ENCODE results near the gene NSD2.
A peak's percentile ranks its signal among the peaks of the same experiment; 100 is the strongest.

Gene NSD2

DNA sequence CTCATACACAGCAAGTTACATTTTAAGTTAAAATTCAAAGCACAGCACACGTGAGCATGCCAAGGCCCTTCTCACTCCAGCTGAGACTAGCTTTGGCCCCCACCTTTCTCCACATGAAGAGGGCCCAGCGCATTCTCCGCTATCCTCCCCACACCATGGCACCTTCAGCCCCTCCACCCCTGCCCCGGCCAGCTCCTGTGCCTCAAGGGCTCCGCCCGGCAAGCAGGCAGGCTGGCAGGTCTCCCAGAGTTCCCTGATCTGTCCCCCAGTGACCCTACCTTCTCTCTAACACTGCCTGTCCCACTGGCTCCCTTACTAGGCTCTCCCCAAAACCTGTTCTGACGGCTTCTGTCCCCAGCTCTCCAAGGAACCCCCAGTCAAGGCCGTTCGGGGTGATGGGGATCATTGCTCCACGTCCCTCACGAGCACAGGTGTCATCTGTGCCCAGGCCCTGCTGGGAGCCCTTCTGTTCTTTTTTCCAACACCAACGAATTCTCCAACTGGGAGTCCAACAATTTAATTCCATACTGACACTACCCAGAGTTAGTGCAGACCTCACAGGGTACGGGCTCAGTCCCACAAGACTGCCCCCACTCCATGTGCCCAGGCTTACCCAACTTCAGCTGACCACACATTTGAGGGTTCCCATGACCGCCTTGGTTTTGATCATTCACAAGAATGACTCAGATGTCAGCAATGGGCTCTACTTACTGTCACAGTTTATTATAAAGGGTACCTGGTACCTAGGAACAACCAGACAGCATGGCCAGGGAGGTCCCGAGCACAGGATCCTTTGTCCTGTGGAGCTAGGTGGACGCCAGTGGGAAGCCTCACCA, 19.4 kb upstream of the NSD2 start:
- ChIA-PET POLR2A (no interaction called here), CTCF (interaction anchor here (1.2 to 2.4 kb wide), 3 partner anchors 9 to 103 kb away, joined by 3 to 15 read pairs (median 6); no protein-coding TSS in a partner anchor)
- Histone ChIP-seq H3K4me3 (ENCODE audit: control insufficient read depth in 1 of 7, extremely low read depth in 1 of 7, insufficient read depth in 4 of 7, low read depth in 2 of 7, low read length in 6 of 7) (no peak overlapping the region), H3K36me3 (ENCODE audit: control insufficient read depth in 4 of 4, insufficient read depth in 4 of 4, low read length in 3 of 4) (peaks cover 0 to 27% (median 8%) of the 10 kb centered on the region in 4 experiments), H3K9me3 (ENCODE audit: control extremely low read depth in 1 of 5, control insufficient read depth in 4 of 5, insufficient read depth in 2 of 5, low read depth in 1 of 5, low read length in 4 of 5) (no peaks in the 10 kb centered on the region), H3K4me1 (ENCODE audit: control extremely low read depth in 1 of 4, control insufficient read depth in 4 of 4, insufficient read depth in 4 of 4, low read length in 3 of 4) (peaks cover 0 to 14% (median 10%) of the 10 kb centered on the region in 4 experiments), H3K27ac (ENCODE audit: insufficient read depth in 1 of 2, low read depth in 1 of 2, low read length in 2 of 2, poor library complexity in 1 of 2, severe bottlenecking in 2 of 2) (no peak overlapping the region), H3K27me3 (replicated peaks in 2 of 5; ENCODE audit: control insufficient read depth in 4 of 5, insufficient read depth in 5 of 5, low read length in 4 of 5) (no peaks in the 10 kb centered on the region)
- no peak for DNase-seq
- 100% methylated on average over 13 of the region's 16 CpGs for WGBS (ENCODE audit: insufficient coverage)

DNA sequence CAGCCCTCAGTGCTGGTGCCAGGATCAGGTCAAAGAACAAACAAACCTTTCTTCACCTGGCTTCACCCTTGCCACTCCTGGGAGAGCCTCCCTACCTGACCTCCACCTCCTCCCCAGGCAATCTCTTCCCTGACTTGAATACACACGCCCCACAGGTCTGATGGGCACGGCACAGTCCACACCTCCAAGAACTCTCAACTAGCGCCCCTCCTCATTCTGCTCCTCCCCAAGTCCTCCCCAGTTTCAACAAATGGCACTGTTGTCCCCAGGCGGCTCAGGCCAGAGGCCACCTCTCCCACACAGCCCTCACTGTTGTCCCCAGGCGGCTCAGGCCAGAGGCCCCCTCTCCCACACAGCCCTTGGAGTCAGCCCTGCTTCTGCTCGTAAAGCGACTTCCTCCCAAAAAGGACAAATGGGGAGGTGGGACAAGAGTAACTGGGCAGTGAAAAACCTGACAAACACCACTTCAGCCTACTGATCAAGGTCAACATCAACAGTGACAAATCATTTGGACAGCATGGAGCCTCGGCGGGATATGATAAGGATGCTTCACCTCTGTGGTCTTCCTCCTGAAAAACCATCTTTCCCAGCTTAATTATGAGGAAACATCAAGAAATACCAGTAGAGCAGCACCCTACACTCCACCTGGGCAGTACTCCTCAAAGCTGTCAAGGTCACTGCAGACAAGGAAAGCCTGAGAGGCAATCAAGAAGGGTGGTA, 18.1 kb upstream of the NSD2 start:
- Histone ChIP-seq H3K9me3 (ENCODE audit: control extremely low read depth in 1 of 5, control insufficient read depth in 4 of 5, insufficient read depth in 2 of 5, low read depth in 1 of 5, low read length in 4 of 5) (no peaks in the 10 kb centered on the region), H3K27ac (ENCODE audit: insufficient read depth in 1 of 2, low read depth in 1 of 2, low read length in 2 of 2, poor library complexity in 1 of 2, severe bottlenecking in 2 of 2) (no peak overlapping the region), H3K36me3 (ENCODE audit: control insufficient read depth in 4 of 4, insufficient read depth in 4 of 4, low read length in 3 of 4) (peaks cover 0 to 20% (median 5%) of the 10 kb centered on the region in 4 experiments), H3K27me3 (replicated peaks in 2 of 5; ENCODE audit: control insufficient read depth in 4 of 5, insufficient read depth in 5 of 5, low read length in 4 of 5) (no peaks in the 10 kb centered on the region), H3K4me3 (ENCODE audit: control insufficient read depth in 1 of 7, extremely low read depth in 1 of 7, insufficient read depth in 4 of 7, low read depth in 2 of 7, low read length in 6 of 7) (no peak overlapping the region), H3K4me1 (ENCODE audit: control extremely low read depth in 1 of 4, control insufficient read depth in 4 of 4, insufficient read depth in 4 of 4, low read length in 3 of 4) (peaks cover 0 to 24% (median 20%) of the 10 kb centered on the region in 4 experiments)
- CTCF ChIA-PET: interaction anchor here (1.0 to 2.1 kb wide), 3 partner anchors 10 to 105 kb away, joined by 3 to 6 read pairs (median 3); no protein-coding TSS in a partner anchor
- no peak for DNase-seq
- POLR2A ChIA-PET: no interaction called here
- WGBS (ENCODE audit: insufficient coverage): 96% methylated on average over 7 of the region's 9 CpGs

DNA sequence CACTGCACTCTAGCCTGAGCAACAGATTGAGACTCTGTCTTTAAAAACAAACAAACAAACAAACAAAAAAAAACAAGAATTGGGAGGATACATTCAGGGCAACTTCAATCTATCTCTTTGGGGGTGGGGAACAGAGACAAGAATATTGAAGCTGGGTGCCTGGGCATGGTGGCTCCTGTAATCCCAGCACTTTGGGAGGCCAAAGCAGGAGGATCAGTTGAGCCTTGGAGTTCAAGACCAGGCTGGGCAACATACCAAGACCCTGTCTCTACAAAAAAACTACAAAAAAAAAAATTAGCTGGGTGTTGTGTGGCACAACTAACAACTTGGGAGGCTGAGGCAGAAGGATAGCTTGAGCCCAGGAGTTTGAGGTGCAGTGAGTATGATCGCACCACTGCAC, 16.4 kb upstream of the NSD2 start:
- H3K4me1 ChIP-seq (ENCODE audit: control extremely low read depth in 1 of 4, control insufficient read depth in 4 of 4, insufficient read depth in 4 of 4, low read length in 3 of 4): peaks cover 0 to 24% (median 20%) of the 10 kb centered on the region in 4 experiments
- H3K36me3 ChIP-seq (ENCODE audit: control insufficient read depth in 4 of 4, insufficient read depth in 4 of 4, low read length in 3 of 4): peaks cover 0 to 15% (median 1%) of the 10 kb centered on the region in 4 experiments
- CTCF ChIA-PET: interaction anchor here (0.6 to 5.3 kb wide), 3 partner anchors 45 to 690 kb away, joined by 3 to 39 read pairs (median 3); no protein-coding TSS in a partner anchor
- POLR2A ChIA-PET: interaction anchor here (0.6 kb wide), 1 partner anchor 28 kb away, joined by 3 read pairs; no protein-coding TSS in a partner anchor
- H3K27me3 ChIP-seq (replicated peaks in 2 of 5; ENCODE audit: control insufficient read depth in 4 of 5, insufficient read depth in 5 of 5, low read length in 4 of 5): no peaks in the 10 kb centered on the region
- H3K27ac ChIP-seq (ENCODE audit: insufficient read depth in 1 of 2, low read depth in 1 of 2, low read length in 2 of 2, poor library complexity in 1 of 2, severe bottlenecking in 2 of 2): peak overlapping the region in 1 of 2 experiments; percentile 79
- H3K4me3 ChIP-seq (ENCODE audit: control insufficient read depth in 1 of 7, extremely low read depth in 1 of 7, insufficient read depth in 4 of 7, low read depth in 2 of 7, low read length in 6 of 7): peak overlapping the region in 6 of 7 experiments; percentile 80 to 96 (median 87)
- no peaks in the 10 kb centered on the region for H3K9me3 ChIP-seq (ENCODE audit: control extremely low read depth in 1 of 5, control insufficient read depth in 4 of 5, insufficient read depth in 2 of 5, low read depth in 1 of 5, low read length in 4 of 5)
- DNase-seq: no peak
- WGBS (ENCODE audit: insufficient coverage): 80% methylated on average over 1 of the region's 1 CpG

DNA sequence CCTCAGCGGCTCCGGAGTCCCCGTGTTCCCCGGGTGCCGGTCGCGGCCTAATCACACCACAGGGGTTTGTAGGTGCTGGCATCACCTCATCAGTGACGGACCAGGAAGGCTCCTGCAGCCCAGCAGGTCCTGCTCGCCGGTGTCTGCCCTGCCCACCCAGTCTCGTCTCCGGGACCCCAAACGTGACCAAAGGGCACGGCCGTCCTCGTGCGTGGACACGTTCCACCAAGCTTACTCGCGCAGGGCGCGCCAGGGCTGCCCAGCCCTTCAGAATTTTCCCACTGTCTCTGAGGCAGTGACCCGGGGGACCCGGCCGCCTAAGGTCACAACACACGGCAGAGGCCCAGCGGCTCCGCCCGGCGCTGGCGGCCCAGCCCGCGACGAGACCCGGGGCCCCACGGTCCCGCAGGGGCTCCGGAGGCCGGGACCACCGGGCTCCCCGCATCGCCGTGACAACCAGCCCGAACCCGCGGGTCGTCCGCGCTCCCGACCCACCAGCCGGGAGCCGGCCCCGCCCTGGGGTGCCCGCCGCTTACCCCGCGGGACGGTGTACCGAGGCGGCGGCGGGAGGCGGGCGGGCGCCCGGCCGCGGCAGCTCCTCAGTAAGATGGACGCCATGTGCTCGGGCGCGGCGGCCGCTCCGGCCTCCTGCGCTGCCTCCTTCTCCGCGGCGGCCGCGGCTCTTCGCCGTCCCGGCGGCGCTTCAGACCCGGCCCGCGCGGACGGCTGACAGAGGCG, 15.7 kb upstream of the NSD2 start:
- no peaks in the 10 kb centered on the region for H3K9me3 ChIP-seq (ENCODE audit: control extremely low read depth in 1 of 5, control insufficient read depth in 4 of 5, insufficient read depth in 2 of 5, low read depth in 1 of 5, low read length in 4 of 5)
- H3K36me3 ChIP-seq (ENCODE audit: control insufficient read depth in 4 of 4, insufficient read depth in 4 of 4, low read length in 3 of 4): peaks cover 0 to 15% (median 1%) of the 10 kb centered on the region in 4 experiments
- peaks cover 0 to 24% (median 20%) of the 10 kb centered on the region in 4 experiments for H3K4me1 ChIP-seq (ENCODE audit: control extremely low read depth in 1 of 4, control insufficient read depth in 4 of 4, insufficient read depth in 4 of 4, low read length in 3 of 4)
- DNase-seq: peak in 2 of 3 donors; percentile 16 to 37
- peak overlapping the region; percentile 73 to 96 (median 83) for H3K4me3 ChIP-seq (ENCODE audit: control insufficient read depth in 1 of 7, extremely low read depth in 1 of 7, insufficient read depth in 4 of 7, low read depth in 2 of 7, low read length in 6 of 7)
- ChIA-PET POLR2A (interaction anchor here (0.6 to 1.7 kb wide), 2 partner anchors 15 to 27 kb away, joined by 3 to 8 read pairs; partner anchors contain the start of gene NSD2), CTCF (interaction anchor here (0.6 to 5.3 kb wide), 4 partner anchors 20 to 689 kb away, joined by 3 to 39 read pairs (median 3); no protein-coding TSS in a partner anchor)
- peak overlapping the region; percentile 15 to 79 for H3K27ac ChIP-seq (ENCODE audit: insufficient read depth in 1 of 2, low read depth in 1 of 2, low read length in 2 of 2, poor library complexity in 1 of 2, severe bottlenecking in 2 of 2)
- no peaks in the 10 kb centered on the region for H3K27me3 ChIP-seq (replicated peaks in 2 of 5; ENCODE audit: control insufficient read depth in 4 of 5, insufficient read depth in 5 of 5, low read length in 4 of 5)
- under 1% methylated on average over 83 of the region's 92 CpGs for WGBS (ENCODE audit: insufficient coverage)

DNA sequence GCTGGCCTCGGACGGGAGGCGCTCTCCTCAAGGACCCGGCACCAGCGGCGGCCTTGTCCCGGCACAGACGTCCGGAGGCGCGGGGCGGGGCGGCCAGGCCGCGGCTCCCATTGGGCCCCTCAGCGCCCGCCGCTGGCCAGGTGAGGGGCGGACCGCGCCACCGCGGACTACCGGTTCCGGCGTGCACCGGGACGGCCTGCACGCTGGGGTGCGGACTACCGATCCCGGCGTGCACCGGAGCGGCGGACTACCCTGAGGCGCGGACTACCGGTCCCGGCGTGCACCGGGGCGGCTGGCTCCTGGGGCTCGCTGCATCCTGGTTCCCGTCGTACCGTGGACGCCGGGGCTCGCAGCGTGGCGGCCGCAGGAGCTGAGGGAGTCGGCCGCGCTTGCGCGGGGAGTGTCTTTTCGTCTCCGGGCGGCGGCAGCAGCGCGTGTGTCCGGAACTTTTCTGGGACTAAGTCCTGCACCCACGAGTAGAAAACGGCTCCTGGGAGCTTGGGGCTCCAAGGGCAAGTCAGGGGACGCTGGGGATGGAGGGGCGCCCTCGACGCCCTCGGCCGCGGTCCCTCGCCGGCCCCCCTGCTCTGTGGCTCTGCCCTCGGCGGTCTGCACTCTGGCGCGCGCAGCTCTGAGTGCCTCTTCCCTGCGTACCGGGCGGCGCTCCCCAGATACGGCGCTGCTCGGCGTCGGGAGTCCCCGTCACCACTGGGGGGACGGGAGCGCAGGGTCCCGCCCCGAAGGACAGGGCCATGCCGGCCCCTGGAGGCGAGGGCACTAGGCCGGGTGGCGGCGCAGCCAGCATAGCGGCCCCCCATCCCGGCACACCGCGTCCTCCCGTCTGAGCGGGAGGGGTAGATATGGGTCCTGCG, 14.9 kb upstream of the NSD2 start, which contains the start of gene LETM1:
LETM1 (minus strand) TSS at position 86 of the 872 bp plus-strand sequence. CDS start 206 bp downstream, outside the sequence.
- Histone ChIP-seq H3K27ac (ENCODE audit: insufficient read depth in 1 of 2, low read depth in 1 of 2, low read length in 2 of 2, poor library complexity in 1 of 2, severe bottlenecking in 2 of 2) (peak within 1 kb of the TSS; percentile 15 to 79), H3K4me1 (ENCODE audit: control extremely low read depth in 1 of 4, control insufficient read depth in 4 of 4, insufficient read depth in 4 of 4, low read length in 3 of 4) (peaks cover 0 to 25% (median 21%) of the 10 kb centered on the region in 4 experiments), H3K27me3 (replicated peaks in 2 of 5; ENCODE audit: control insufficient read depth in 4 of 5, insufficient read depth in 5 of 5, low read length in 4 of 5) (no peaks in the 10 kb centered on the region), H3K9me3 (ENCODE audit: control extremely low read depth in 1 of 5, control insufficient read depth in 4 of 5, insufficient read depth in 2 of 5, low read depth in 1 of 5, low read length in 4 of 5) (no peaks in the 10 kb centered on the region), H3K4me3 (ENCODE audit: control insufficient read depth in 1 of 7, extremely low read depth in 1 of 7, insufficient read depth in 4 of 7, low read depth in 2 of 7, low read length in 6 of 7) (peak within 1 kb of the TSS; percentile 73 to 96 (median 83)), H3K36me3 (ENCODE audit: control insufficient read depth in 4 of 4, insufficient read depth in 4 of 4, low read length in 3 of 4) (peaks cover 0 to 10% (median 0%) of the 10 kb centered on the region in 4 experiments)
- CTCF ChIA-PET: interaction anchor here (1.1 to 5.3 kb wide), 3 partner anchors 12 to 43 kb away, joined by 3 to 39 read pairs (median 3); no protein-coding TSS in a partner anchor
- peak; percentile 91 to 95 (median 93) for DNase-seq
- 0% methylated on average over 70 of the region's 107 CpGs for WGBS (ENCODE audit: insufficient coverage)
- POLR2A ChIA-PET: interaction anchor here (1.7 kb wide), 1 partner anchor 14 kb away, joined by 8 read pairs; the partner anchor contains the start of gene NSD2
